Activated B cell treated with CpG ODN at 0.5 μM for 24 hours (primary cell): ENCODE data around the gene SFMBT1. TPM values are rescaled to one million over a fixed set of nuclear protein-coding genes. Genes with fewer than 3 reads are reported as not detected.

Source experiments
- ATAC-seq: fragments of 200-7000 bp; cut with Tn5 transposase; one replicate; pipeline ENCODE4 v1.10.0; 2021; ENCODE audit warnings: low read depth, mild to moderate bottlenecking, moderate library complexity
- CTCF ChIA-PET: fragments of 350-600 bp; sonication (Branson Sonifier 250); formaldehyde crosslinking; loops from one replicate; lab custom pipeline; 2021; ENCODE audit warnings: antibody characterized with exemption; lab: Charles Lee
- POLR2A ChIA-PET: fragments of 350-600 bp; sonication (Branson Sonifier 250); formaldehyde crosslinking; loops from one replicate; lab custom pipeline; 2021; ENCODE audit warnings: antibody characterized with exemption; lab: Charles Lee
- DNase-seq: peaks from one replicate; pipeline ENCODE4 v3.0.0; 2022
- H3K27ac Mint-ChIP-seq: one replicate; pipeline ENCODE4 v1.8.0; 2020; ENCODE audit warnings: mixed read lengths
- H3K27me3 Mint-ChIP-seq: one replicate; pipeline ENCODE4 v1.8.0; 2021; ENCODE audit warnings: mixed read lengths
- H3K36me3 Mint-ChIP-seq: one replicate; pipeline ENCODE4 v1.8.0; 2021; ENCODE audit warnings: low read depth, mixed read lengths
- H3K4me1 Mint-ChIP-seq: one replicate; pipeline ENCODE4 v1.8.0; 2021; ENCODE audit warnings: mixed read lengths
- H3K4me3 Mint-ChIP-seq: one replicate; pipeline ENCODE4 v1.8.0; 2020; ENCODE audit warnings: mild to moderate bottlenecking, mixed read lengths
- H3K9me3 Mint-ChIP-seq: one replicate; pipeline ENCODE4 v1.8.0; 2020; ENCODE audit warnings: mixed read lengths
- intact Hi-C: fragments of 100-400 bp; cut with micrococcal nuclease; formaldehyde crosslinking; loops from one replicate; pipeline ENCODE4 v1.15.1; 2024
- total RNA-seq: library from RNA; stranded (reverse); gene quantifications from 2 replicates; pipeline ENCODE4 v1.2.3, GENCODE V29; 2022
- TF ChIP-seq, protein P1 (sequence below): fragments of 200-600 bp; IDR thresholded peaks from one replicate; pipeline ENCODE4 v1.8.0; 2022; ENCODE audit warnings: antibody characterized with exemption, mild to moderate bottlenecking

The SFMBT1 gene
- total RNA-seq, 1 donor from 2014 or later = 31.6 TPM

DNA sequence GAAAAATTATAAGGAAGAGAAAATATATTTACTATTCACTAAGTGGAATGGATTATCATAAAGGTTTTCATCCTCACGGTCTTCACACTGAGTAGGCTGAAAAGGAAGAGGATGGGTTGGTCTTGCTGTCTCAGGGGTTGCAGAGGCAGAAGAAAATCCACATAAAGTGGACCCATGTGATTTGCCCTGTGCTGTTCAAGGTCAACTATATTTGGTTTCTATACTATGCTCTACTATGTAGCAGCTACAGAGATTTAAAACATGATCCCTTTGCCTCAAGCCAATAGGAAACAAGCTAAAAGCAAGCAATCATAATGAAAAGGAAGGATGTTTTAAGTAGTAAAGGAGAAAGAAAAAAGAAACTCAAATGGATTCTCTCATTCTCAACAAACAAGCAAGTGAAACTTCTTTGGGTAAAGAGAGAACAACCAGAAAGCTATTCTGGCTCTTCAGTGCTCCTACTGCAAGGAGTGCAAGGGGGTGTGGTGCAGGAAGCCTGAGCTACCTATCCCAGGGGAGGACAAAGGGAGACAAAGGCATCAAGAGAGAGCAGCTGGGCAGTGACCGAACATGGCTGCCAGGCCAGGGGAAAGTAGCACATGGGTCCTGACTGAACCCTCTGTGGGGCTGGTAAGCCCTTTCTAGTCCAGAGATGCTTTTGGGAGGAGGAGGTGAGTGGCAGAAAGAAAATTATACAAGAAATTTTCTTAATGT lies 35.9 kb downstream of the SFMBT1 start:
- Mint-ChIP-seq H3K4me1 (peaks cover 36% of the 10 kb centered on the region), H3K27ac (no peak overlapping the region), H3K4me3 (no peak overlapping the region), H3K9me3 (no peaks in the 10 kb centered on the region), H3K27me3 (no peaks in the 10 kb centered on the region), H3K36me3 (peaks cover 4% of the 10 kb centered on the region)
- TF ChIP-seq, protein P1, sequence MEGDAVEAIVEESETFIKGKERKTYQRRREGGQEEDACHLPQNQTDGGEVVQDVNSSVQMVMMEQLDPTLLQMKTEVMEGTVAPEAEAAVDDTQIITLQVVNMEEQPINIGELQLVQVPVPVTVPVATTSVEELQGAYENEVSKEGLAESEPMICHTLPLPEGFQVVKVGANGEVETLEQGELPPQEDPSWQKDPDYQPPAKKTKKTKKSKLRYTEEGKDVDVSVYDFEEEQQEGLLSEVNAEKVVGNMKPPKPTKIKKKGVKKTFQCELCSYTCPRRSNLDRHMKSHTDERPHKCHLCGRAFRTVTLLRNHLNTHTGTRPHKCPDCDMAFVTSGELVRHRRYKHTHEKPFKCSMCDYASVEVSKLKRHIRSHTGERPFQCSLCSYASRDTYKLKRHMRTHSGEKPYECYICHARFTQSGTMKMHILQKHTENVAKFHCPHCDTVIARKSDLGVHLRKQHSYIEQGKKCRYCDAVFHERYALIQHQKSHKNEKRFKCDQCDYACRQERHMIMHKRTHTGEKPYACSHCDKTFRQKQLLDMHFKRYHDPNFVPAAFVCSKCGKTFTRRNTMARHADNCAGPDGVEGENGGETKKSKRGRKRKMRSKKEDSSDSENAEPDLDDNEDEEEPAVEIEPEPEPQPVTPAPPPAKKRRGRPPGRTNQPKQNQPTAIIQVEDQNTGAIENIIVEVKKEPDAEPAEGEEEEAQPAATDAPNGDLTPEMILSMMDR = no peak
- no peak for DNase-seq
- ChIA-PET CTCF (interaction anchor here (0.6 to 1.2 kb wide), 3 partner anchors 9 to 150 kb away, joined by 3 read pairs; no protein-coding TSS in a partner anchor), POLR2A (interaction anchor here (1.2 to 1.4 kb wide), 2 partner anchors 8 to 28 kb away, joined by 3 read pairs; no protein-coding TSS in a partner anchor)
- no peak for ATAC-seq
- intact Hi-C loops = loop anchor here (5.0 kb wide), 1 partner anchor 32 kb away; no protein-coding TSS in a partner anchor

DNA sequence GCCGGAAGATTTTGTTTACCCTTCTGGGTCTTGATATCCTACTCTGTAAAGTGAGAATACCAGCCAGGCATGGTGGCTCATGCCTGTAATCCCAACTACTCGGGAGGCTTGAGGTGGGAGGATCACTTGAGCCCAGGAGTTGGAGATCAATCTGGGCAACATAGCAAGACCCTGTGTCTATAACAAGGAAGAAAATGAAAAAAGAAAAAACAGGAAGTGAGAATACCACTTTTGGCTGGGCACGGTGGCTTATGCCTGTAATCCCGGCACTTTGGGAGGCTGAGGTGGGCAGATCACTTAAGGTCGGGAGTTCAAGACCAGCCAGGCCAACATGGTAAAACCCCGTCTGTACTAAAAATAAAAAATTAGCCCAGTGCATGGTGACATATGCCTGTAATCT lies 36.9 kb downstream of the SFMBT1 start:
- Mint-ChIP-seq H3K9me3 (no peaks in the 10 kb centered on the region), H3K27ac (no peak overlapping the region), H3K4me1 (peaks cover 36% of the 10 kb centered on the region), H3K27me3 (no peaks in the 10 kb centered on the region), H3K4me3 (no peak overlapping the region), H3K36me3 (no peaks in the 10 kb centered on the region)
- ATAC-seq = no peak
- DNase-seq = no peak
- TF ChIP-seq, protein P1 = no peak
- intact Hi-C loops = loop anchor here (5.0 kb wide), 1 partner anchor 33 kb away; no protein-coding TSS in a partner anchor
- ChIA-PET POLR2A (no interaction called here), CTCF (no interaction called here)

DNA sequence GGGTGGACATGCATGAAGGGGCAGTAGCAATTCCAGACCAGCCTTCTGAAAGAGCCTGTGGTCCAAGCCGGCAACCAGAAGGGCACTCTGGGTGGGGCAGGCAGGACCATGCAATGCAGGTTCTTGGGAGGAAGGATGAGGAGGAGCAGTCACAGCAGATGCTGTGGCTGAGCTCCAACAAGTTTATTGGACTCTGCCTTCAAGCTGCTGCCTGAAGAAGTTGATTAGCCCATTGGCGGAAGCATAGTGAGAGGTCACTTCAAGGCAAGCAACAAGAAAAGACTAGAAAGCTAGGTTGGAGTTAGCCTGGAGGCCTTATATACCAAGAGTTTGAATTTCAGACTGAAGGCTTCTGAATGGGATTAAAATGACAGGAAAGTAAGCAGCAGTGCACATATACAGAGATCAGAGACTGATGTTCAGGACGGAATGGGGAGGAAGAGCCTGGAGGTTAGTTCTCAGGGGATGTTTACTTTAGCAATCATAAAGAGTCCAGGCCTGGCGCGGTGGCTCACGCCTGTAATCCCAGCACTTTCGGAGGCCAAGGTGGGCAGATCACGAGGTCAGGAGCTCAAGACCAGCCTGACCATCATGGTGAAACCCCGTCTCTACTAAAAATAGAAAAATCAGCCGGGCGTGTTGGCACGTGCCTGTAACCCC lies 39.9 kb downstream of the SFMBT1 start:
- Mint-ChIP-seq H3K4me1 (peaks cover 35% of the 10 kb centered on the region), H3K9me3 (no peaks in the 10 kb centered on the region), H3K4me3 (no peak overlapping the region), H3K27ac (no peak overlapping the region), H3K27me3 (no peaks in the 10 kb centered on the region), H3K36me3 (no peaks in the 10 kb centered on the region)
- ChIA-PET CTCF (no interaction called here), POLR2A (no interaction called here)
- DNase-seq = no peak
- intact Hi-C loops = loop anchor here (5.0 kb wide), 1 partner anchor 36 kb away; no protein-coding TSS in a partner anchor
- no peak for ATAC-seq
- TF ChIP-seq, protein P1 = no peak

DNA sequence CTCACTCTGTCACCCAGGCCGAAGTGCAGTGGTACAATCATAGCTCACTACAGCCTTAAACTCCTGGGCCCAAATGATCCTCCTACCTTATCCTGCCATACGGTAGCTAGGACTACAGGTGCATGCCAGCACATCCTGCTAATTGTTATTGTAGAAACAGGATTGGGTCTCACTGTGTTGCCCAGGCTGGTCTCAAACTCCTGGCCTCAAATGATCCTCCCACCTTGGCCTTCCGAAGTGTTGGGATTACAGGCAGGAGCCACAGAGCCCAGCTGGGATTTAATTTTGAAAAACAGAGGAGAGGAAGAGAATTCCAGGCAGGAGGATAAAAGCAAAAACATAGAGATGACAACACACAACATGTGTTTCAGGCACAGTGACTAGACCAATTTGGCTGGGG lies 40.5 kb downstream of the SFMBT1 start:
- H3K9me3 Mint-ChIP-seq = no peaks in the 10 kb centered on the region
- DNase-seq (no peak), ATAC-seq (no peak)
- ChIA-PET POLR2A (no interaction called here), CTCF (no interaction called here)
- TF ChIP-seq, protein P1 = no peak
- no peak overlapping the region for H3K27ac Mint-ChIP-seq
- peaks cover 28% of the 10 kb centered on the region for H3K4me1 Mint-ChIP-seq
- intact Hi-C loops = loop anchor here (5.0 kb wide), 1 partner anchor 37 kb away; no protein-coding TSS in a partner anchor
- no peaks in the 10 kb centered on the region for H3K36me3 Mint-ChIP-seq
- H3K27me3 Mint-ChIP-seq = no peaks in the 10 kb centered on the region
- H3K4me3 Mint-ChIP-seq = no peak overlapping the region

DNA sequence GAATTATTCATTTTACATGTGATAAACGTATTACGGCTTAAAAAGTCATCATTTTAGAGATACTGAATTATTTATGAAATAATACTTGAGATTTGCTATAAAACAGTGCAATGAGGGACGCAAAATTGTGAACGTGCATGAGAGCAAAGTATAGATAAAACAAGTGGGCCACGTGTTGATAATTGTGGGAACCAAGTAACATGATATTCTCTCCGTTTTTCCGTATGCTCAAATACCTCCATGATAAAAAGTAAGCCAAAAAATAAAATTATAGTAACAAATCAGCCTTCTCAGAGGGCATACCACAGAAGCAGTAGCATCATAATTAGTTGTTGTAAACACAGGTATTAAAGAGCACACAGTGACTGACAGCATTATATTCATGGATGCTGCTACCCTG lies 42.6 kb downstream of the SFMBT1 start:
- Mint-ChIP-seq H3K4me3 (no peak overlapping the region), H3K9me3 (no peaks in the 10 kb centered on the region), H3K27me3 (no peaks in the 10 kb centered on the region), H3K27ac (no peak overlapping the region), H3K4me1 (peaks cover 12% of the 10 kb centered on the region), H3K36me3 (peaks cover 5% of the 10 kb centered on the region)
- TF ChIP-seq, protein P1 = no peak
- ChIA-PET CTCF (no interaction called here), POLR2A (no interaction called here)
- no peak for ATAC-seq
- intact Hi-C loops = no loop called here
- no peak for DNase-seq
